ENCODE measurements around the gene EFHC1. TPM values are rescaled to one million over a fixed set of nuclear protein-coding genes. Genes with fewer than 3 reads are reported as not detected.

Gene EFHC1
- total and polyA plus RNA-seq, 2 of the 13 experiments (the other 11 are each of a cell fraction or from before 2014, with no cell fraction given) = 23.4 to 29.5 TPM

DNA sequence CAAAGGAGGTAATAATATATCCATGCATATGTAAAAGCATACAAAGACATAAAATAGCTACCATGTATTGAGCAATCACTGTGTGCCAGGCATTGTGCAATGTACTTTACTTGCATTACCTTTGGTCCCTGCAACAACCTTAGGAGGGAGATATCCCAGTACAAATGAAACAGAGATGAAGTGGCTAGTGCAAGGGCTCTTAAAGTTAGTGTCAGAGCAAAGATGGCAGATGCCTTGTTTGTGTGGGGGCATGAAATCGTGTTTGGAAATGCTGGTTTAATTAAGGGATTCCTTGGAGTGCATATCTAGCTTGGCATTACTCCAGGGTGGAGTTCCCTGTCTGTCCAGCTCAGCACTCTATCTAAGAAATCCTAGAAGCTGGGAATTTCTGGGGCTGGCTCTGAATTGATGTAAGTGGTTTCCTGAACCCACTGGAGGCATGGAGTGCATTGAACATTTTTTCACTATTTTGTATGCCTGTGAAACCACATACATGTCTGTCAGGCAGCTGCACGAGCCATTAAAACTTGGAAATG, 48.4 kb upstream of the EFHC1 start (continued):
- TF ChIP-seq, protein P1, sequence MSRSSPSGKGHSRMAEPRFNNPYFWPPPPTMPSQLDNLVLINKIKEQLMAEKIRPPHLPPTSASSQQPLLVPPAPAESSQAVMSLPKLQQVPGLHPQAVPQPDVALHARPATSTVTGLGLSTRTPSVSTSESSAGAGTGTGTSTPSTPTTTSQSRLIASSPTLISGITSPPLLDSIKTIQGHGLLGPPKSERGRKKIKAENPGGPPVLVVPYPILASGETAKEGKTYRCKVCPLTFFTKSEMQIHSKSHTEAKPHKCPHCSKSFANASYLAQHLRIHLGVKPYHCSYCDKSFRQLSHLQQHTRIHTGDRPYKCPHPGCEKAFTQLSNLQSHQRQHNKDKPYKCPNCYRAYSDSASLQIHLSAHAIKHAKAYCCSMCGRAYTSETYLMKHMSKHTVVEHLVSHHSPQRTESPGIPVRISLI (CRISPR knock-in tag; IDR thresholded peaks at IDR 0.05; ENCODE audit: borderline replicate concordance) = no peak
- TF ChIP-seq TBX2 (CRISPR knock-in tag; IDR thresholded peaks at IDR 0.05; ENCODE audit: borderline replicate concordance) (peak; percentile 58; the same call in 1 of the 2 replicates), SMAD9 (CRISPR knock-in tag; IDR thresholded peaks at IDR 0.05) (no peak), RFXAP (CRISPR knock-in tag; IDR thresholded peaks at IDR 0.05; ENCODE audit: borderline replicate concordance) (no peak), ZFP90 (CRISPR knock-in tag; IDR thresholded peaks at IDR 0.05; ENCODE audit: borderline replicate concordance) (no peak), SOX6 (IDR thresholded peaks at IDR 0.05) (no peak), SOX6 (CRISPR knock-in tag; IDR thresholded peaks at IDR 0.05) (peak; percentile 88), SCMH1 (CRISPR knock-in tag; IDR thresholded peaks at IDR 0.05; ENCODE audit: borderline replicate concordance) (no peak), ARNT2 (CRISPR knock-in tag; IDR thresholded peaks at IDR 0.05; ENCODE audit: low read depth) (no peak), BRD4 (CRISPR knock-in tag; IDR thresholded peaks at IDR 0.05) (no peak)
- TF ChIP-seq, protein P2, sequence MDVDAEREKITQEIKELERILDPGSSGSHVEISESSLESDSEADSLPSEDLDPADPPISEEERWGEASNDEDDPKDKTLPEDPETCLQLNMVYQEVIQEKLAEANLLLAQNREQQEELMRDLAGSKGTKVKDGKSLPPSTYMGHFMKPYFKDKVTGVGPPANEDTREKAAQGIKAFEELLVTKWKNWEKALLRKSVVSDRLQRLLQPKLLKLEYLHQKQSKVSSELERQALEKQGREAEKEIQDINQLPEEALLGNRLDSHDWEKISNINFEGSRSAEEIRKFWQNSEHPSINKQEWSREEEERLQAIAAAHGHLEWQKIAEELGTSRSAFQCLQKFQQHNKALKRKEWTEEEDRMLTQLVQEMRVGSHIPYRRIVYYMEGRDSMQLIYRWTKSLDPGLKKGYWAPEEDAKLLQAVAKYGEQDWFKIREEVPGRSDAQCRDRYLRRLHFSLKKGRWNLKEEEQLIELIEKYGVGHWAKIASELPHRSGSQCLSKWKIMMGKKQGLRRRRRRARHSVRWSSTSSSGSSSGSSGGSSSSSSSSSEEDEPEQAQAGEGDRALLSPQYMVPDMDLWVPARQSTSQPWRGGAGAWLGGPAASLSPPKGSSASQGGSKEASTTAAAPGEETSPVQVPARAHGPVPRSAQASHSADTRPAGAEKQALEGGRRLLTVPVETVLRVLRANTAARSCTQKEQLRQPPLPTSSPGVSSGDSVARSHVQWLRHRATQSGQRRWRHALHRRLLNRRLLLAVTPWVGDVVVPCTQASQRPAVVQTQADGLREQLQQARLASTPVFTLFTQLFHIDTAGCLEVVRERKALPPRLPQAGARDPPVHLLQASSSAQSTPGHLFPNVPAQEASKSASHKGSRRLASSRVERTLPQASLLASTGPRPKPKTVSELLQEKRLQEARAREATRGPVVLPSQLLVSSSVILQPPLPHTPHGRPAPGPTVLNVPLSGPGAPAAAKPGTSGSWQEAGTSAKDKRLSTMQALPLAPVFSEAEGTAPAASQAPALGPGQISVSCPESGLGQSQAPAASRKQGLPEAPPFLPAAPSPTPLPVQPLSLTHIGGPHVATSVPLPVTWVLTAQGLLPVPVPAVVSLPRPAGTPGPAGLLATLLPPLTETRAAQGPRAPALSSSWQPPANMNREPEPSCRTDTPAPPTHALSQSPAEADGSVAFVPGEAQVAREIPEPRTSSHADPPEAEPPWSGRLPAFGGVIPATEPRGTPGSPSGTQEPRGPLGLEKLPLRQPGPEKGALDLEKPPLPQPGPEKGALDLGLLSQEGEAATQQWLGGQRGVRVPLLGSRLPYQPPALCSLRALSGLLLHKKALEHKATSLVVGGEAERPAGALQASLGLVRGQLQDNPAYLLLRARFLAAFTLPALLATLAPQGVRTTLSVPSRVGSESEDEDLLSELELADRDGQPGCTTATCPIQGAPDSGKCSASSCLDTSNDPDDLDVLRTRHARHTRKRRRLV (CRISPR knock-in tag; IDR thresholded peaks at IDR 0.05) = no peak
- TF ChIP-seq, protein P3, sequence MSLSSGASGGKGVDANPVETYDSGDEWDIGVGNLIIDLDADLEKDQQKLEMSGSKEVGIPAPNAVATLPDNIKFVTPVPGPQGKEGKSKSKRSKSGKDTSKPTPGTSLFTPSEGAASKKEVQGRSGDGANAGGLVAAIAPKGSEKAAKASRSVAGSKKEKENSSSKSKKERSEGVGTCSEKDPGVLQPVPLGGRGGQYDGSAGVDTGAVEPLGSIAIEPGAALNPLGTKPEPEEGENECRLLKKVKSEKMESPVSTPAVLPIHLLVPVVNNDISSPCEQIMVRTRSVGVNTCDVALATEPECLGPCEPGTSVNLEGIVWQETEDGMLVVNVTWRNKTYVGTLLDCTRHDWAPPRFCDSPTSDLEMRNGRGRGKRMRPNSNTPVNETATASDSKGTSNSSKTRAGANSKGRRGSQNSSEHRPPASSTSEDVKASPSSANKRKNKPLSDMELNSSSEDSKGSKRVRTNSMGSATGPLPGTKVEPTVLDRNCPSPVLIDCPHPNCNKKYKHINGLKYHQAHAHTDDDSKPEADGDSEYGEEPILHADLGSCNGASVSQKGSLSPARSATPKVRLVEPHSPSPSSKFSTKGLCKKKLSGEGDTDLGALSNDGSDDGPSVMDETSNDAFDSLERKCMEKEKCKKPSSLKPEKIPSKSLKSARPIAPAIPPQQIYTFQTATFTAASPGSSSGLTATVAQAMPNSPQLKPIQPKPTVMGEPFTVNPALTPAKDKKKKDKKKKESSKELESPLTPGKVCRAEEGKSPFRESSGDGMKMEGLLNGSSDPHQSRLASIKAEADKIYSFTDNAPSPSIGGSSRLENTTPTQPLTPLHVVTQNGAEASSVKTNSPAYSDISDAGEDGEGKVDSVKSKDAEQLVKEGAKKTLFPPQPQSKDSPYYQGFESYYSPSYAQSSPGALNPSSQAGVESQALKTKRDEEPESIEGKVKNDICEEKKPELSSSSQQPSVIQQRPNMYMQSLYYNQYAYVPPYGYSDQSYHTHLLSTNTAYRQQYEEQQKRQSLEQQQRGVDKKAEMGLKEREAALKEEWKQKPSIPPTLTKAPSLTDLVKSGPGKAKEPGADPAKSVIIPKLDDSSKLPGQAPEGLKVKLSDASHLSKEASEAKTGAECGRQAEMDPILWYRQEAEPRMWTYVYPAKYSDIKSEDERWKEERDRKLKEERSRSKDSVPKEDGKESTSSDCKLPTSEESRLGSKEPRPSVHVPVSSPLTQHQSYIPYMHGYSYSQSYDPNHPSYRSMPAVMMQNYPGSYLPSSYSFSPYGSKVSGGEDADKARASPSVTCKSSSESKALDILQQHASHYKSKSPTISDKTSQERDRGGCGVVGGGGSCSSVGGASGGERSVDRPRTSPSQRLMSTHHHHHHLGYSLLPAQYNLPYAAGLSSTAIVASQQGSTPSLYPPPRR (CRISPR knock-in tag; IDR thresholded peaks at IDR 0.05; ENCODE audit: borderline replicate concordance) = no peak
- TF ChIP-seq, protein P4, sequence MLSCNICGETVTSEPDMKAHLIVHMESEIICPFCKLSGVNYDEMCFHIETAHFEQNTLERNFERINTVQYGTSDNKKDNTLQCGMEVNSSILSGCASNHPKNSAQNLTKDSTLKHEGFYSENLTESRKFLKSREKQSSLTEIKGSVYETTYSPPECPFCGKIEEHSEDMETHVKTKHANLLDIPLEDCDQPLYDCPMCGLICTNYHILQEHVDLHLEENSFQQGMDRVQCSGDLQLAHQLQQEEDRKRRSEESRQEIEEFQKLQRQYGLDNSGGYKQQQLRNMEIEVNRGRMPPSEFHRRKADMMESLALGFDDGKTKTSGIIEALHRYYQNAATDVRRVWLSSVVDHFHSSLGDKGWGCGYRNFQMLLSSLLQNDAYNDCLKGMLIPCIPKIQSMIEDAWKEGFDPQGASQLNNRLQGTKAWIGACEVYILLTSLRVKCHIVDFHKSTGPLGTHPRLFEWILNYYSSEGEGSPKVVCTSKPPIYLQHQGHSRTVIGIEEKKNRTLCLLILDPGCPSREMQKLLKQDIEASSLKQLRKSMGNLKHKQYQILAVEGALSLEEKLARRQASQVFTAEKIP (CRISPR knock-in tag; IDR thresholded peaks at IDR 0.05; ENCODE audit: borderline replicate concordance) = no peak
